HepG2 (cell line): Measurements from ENCODE around the gene TMUB1. TPM values are rescaled to one million over a fixed set of nuclear protein-coding genes. Genes with fewer than 3 reads are reported as not detected.

ENCODE experiments used
- ATAC-seq: fragments of 200-7000 bp; cut with Tn5 transposase; 3 replicates; pipeline ENCODE4 v1.9.1; 2020; ENCODE audit warnings: mild to moderate bottlenecking, moderate library complexity
- BruUV-seq: library from RNA; stranded (reverse); fragments of 400-500 nt; replicated peaks from 2 replicates; lab custom pipeline; 2021; lab: Mats Ljungman, UMichigan
- CTCF ChIA-PET: fragments of 300-600 bp; formaldehyde crosslinking; extraction: SDS; loops from one replicate; lab custom pipeline; 2021; ENCODE audit warnings: low total read pairs, inconsistent platforms, low intra/inter-chr PET ratio; lab: Yijun Ruan, JAX
- POLR2A ChIA-PET: fragments of 350-600 bp; sonication (Branson Sonifier 250); formaldehyde crosslinking; loops from one replicate; lab custom pipeline; 2020; ENCODE audit warnings: antibody characterized with exemption, inconsistent platforms; lab: Yijun Ruan, JAX
- DNase-seq: peaks from one replicate; pipeline ENCODE4 v3.0.0-alpha.2; 2015; ENCODE audit warnings: low spot score
- FAIRE-seq: peaks from 3 replicates; lab custom pipeline; 2011; peaks lifted over from hg19 to GRCh38; lab: Jason Lieb, UNC
- H2AFZ ChIP-seq: one replicate; pipeline ENCODE4 v1.6.1; 2011; ENCODE audit warnings: low read length, inconsistent platforms
- H3K27ac ChIP-seq: fragments of 300-600 bp; 3 replicates; pipeline ENCODE4 v1.8.0; 2011; ENCODE audit warnings: mixed run types, mild to moderate bottlenecking, mixed read lengths, low read length, inconsistent platforms; ENCODE audit not compliant: insufficient read depth; ENCODE audit errors: extremely low read length
- H3K27me3 ChIP-seq, 2 experiments: fragments of 200-600 bp in 1 of 2; 2 replicates in 1 of 2; 3 replicates in 1 of 2; pipeline versions ENCODE4 v1.6.0 to v1.8.0; 2011; ENCODE audit warnings: low read length in 2 of 2, mild to moderate bottlenecking in 2 of 2, moderate library complexity in 2 of 2, inconsistent platforms in 1 of 2; ENCODE audit not compliant: insufficient read depth in 2 of 2, control insufficient read depth in 1 of 2
- H3K36me3 ChIP-seq, 2 experiments: fragments of 200-600 bp in 1 of 2; replicated peaks in 1 of 2; 2 replicates in 1 of 2; 3 replicates in 1 of 2; pipeline versions ENCODE4 v1.5.1 to v1.8.0; 2011; ENCODE audit warnings: low read length in 2 of 2, inconsistent platforms in 1 of 2; ENCODE audit not compliant: insufficient read depth in 2 of 2, control insufficient read depth in 1 of 2
- H3K4me1 ChIP-seq: 2 replicates; pipeline ENCODE4 v1.5.1; 2012; ENCODE audit warnings: low read length, inconsistent platforms; ENCODE audit not compliant: insufficient read depth
- H3K4me2 ChIP-seq: 2 replicates; pipeline ENCODE4 v1.6.0; 2011; ENCODE audit warnings: low read depth, low read length, inconsistent platforms
- H3K4me3 ChIP-seq, 3 experiments: fragments of 200-600 bp in 1 of 3; sonication (generic), shearing (Covaris generic) in 1 of 3; replicated peaks in 1 of 3; 2 replicates each; pipeline ENCODE4 v1.5.1; 2011 to 2016; ENCODE audit warnings: low read length in 3 of 3, inconsistent platforms in 2 of 3, low read depth in 2 of 3, mild to moderate bottlenecking in 2 of 3, control low read depth in 1 of 3, mixed read lengths in 1 of 3; ENCODE audit not compliant: insufficient read depth in 1 of 3
- H3K79me2 ChIP-seq: one replicate; pipeline ENCODE4 v1.6.1; 2011; ENCODE audit warnings: low read length, inconsistent platforms; ENCODE audit not compliant: insufficient read depth
- H3K9ac ChIP-seq: 2 replicates; pipeline ENCODE4 v1.6.0; 2011; ENCODE audit warnings: mild to moderate bottlenecking, low read depth, low read length, inconsistent platforms; ENCODE audit not compliant: insufficient read depth
- H3K9me3 ChIP-seq: 2 replicates; pipeline ENCODE4 v1.5.1; 2012; ENCODE audit warnings: mild to moderate bottlenecking, low read length
- H4K20me1 ChIP-seq: 2 replicates; pipeline ENCODE4 v1.6.0; 2011; ENCODE audit warnings: inconsistent platforms, mild to moderate bottlenecking, low read length, moderate library complexity; ENCODE audit not compliant: insufficient read depth
- ARHGAP35 ChIP-seq: sonication (generic); formaldehyde crosslinking; IDR thresholded peaks from 2 replicates; pipeline ENCODE4 v1.9.0; 2022; ENCODE audit warnings: mild to moderate bottlenecking, inconsistent platforms, moderate library complexity, missing genetic modification reagents, borderline replicate concordance
- ASH2L ChIP-seq: fragments of 300-600, 200-600 bp; sonication (generic); IDR thresholded peaks from 2 replicates; pipeline ENCODE4 v1.7.0; 2017; ENCODE audit warnings: low read depth, mild to moderate bottlenecking, moderate library complexity, mixed read lengths, low read length; ENCODE audit not compliant: insufficient read length
- FOXA1 ChIP-seq, 2 experiments: fragments of 450-650 bp in 1 of 2; sonication (generic) in 1 of 2; formaldehyde crosslinking in 1 of 2; IDR thresholded peaks; 2 replicates each; pipeline versions ENCODE4 v1.4.0 to v1.6.1; 2016 to 2020; ENCODE audit warnings: missing genetic modification reagents in 1 of 2
- FOXM1 ChIP-seq: sonication (generic); formaldehyde crosslinking; IDR thresholded peaks from 2 replicates; pipeline ENCODE4 v1.5.0; 2020; ENCODE audit warnings: missing genetic modification reagents
- MBNL3 ChIP-seq: fragments of 250-450 bp; sonication (Bioruptor Pico); conservative IDR thresholded peaks from 2 replicates; pipeline ENCODE4 v1.8.0; 2022; ENCODE audit warnings: mild to moderate bottlenecking, inconsistent platforms
- NCOA1 ChIP-seq: sonication (generic); formaldehyde crosslinking; IDR thresholded peaks from 2 replicates; pipeline ENCODE4 v1.9.0; 2021; ENCODE audit warnings: missing genetic modification reagents
- NFIC ChIP-seq: IDR thresholded peaks from 2 replicates; pipeline ENCODE4 v1.6.1; 2012; ENCODE audit warnings: mild to moderate bottlenecking, low read length, inconsistent platforms
- RBM39 ChIP-seq: fragments of 200-400 bp; formaldehyde crosslinking; IDR thresholded peaks from one replicate; pipeline ENCODE4 v1.6.1; 2018; ENCODE audit warnings: antibody characterized with exemption, mild to moderate bottlenecking, low read depth, low read length; ENCODE audit not compliant: poor library complexity, severe bottlenecking
- TBL1XR1 ChIP-seq: fragments of 150-350 bp; IDR thresholded peaks from 2 replicates; pipeline ENCODE4 v1.6.1; 2014; ENCODE audit warnings: borderline replicate concordance, low read length; ENCODE audit not compliant: partially characterized antibody
- XBP1 ChIP-seq: sonication (generic); formaldehyde crosslinking; IDR thresholded peaks from 2 replicates; pipeline ENCODE4 v1.5.0; 2020; ENCODE audit warnings: missing genetic modification reagents
- YEATS2 ChIP-seq: sonication (generic); formaldehyde crosslinking; IDR thresholded peaks from 2 replicates; pipeline ENCODE4 v1.4.0; 2020; ENCODE audit warnings: missing genetic modification reagents, borderline replicate concordance
- ZBTB49 ChIP-seq: sonication (generic); formaldehyde crosslinking; IDR thresholded peaks from 2 replicates; pipeline ENCODE4 v1.4.0; 2020; ENCODE audit warnings: missing genetic modification reagents, borderline replicate concordance
- ZFP36L2 ChIP-seq: sonication (generic); formaldehyde crosslinking; IDR thresholded peaks from 2 replicates; pipeline ENCODE4 v1.4.0; 2020; ENCODE audit warnings: missing genetic modification reagents
- ZFP62 ChIP-seq: sonication (generic); formaldehyde crosslinking; IDR thresholded peaks from 2 replicates; pipeline ENCODE4 v1.4.0; 2020; ENCODE audit warnings: missing genetic modification reagents
- ZMAT3 ChIP-seq: sonication (generic); formaldehyde crosslinking; conservative IDR thresholded peaks from 2 replicates; pipeline ENCODE4 v1.7.0; 2021; ENCODE audit warnings: missing genetic modification reagents
- ZNF124 ChIP-seq: sonication (generic); formaldehyde crosslinking; IDR thresholded peaks from 2 replicates; pipeline ENCODE4 v1.4.0; 2020; ENCODE audit warnings: missing genetic modification reagents
- ZNF263 ChIP-seq: sonication (generic); formaldehyde crosslinking; IDR thresholded peaks from 2 replicates; pipeline ENCODE4 v1.4.0; 2020; ENCODE audit warnings: missing genetic modification reagents
- ZNF503 ChIP-seq: sonication (generic); formaldehyde crosslinking; IDR thresholded peaks from 2 replicates; pipeline ENCODE4 v1.4.0; 2020; ENCODE audit warnings: missing genetic modification reagents
- ZNF678 ChIP-seq: sonication (generic); formaldehyde crosslinking; IDR thresholded peaks from 2 replicates; pipeline ENCODE4 v1.4.0; 2020; ENCODE audit warnings: mild to moderate bottlenecking, missing genetic modification reagents
- WGBS: methylation state at CpG from one replicate; pipeline ENCODE4 v1.1.6; 2017; ENCODE audit warnings: low lambda C conversion rate; 5-methylcytosine and 5-hydroxymethylcytosine counted together
- in situ Hi-C: cut with HindIII; loops from 2 replicates; pipeline ENCODE4 v1.10.0; 2017; ENCODE audit warnings: low pct_unique_long_range_greater_than_20kb; ENCODE audit not compliant: extremely low pct_ligation_motif_present
- intact Hi-C: fragments of 100-400 bp; cut with micrococcal nuclease; formaldehyde crosslinking; loops from one replicate; pipeline ENCODE4 v1.10.0; 2022; ENCODE audit not compliant: unreplicated experiment
- polyA plus RNA-seq, 8 experiments: library from polyadenylated mRNA; depleted of rRNA in 3 of 8; stranded (reverse) in 7 of 8; unstranded in 1 of 8; fragments of >200 nt; fragmentation: Illumina TruSeq in 4 of 8; extraction: Trizol in 4 of 8; gene quantifications; 2 replicates each; pipeline versions ENCODE4 v1.2.1 to v1.2.3, GENCODE V29; 2011 to 2016; ENCODE audit warnings: low read depth in 4 of 8, missing spikeins in 1 of 8, mixed read lengths in 1 of 8; ENCODE audit not compliant: insufficient read depth in 1 of 8
- total RNA-seq, 5 experiments: library from RNA; depleted of rRNA; stranded (reverse); fragments of >200 nt; fragmentation: Illumina TruSeq; extraction: Trizol; gene quantifications; 2 replicates each; pipeline ENCODE4 v1.2.3, GENCODE V29; 2016; ENCODE audit warnings: low read depth in 1 of 5

The TMUB1 gene
- total and polyA plus RNA-seq, 2 of the 13 experiments (the other 11 are each of a cell fraction or from before 2014, with no cell fraction given): 44.8 to 51.6 TPM

- TF ChIP-seq ASH2L (peak; percentile 55), ZFP62 (CRISPR knock-in tag) (no peak), YEATS2 (CRISPR knock-in tag) (no peak)
Observed at GRCh38 chr7:151087245-151088018, 4.1 kb upstream of the TMUB1 start (continued).

GRCh38 chr7:151086802-151087244 is 3.5 kb upstream of the TMUB1 start:
- H3K4me2 ChIP-seq: peak overlapping the region; percentile 97
- H3K9ac ChIP-seq: peak overlapping the region; percentile 88
- peaks cover 33% of the 10 kb centered on the region for H4K20me1 ChIP-seq
- no TSS peak for BruUV-seq
- peak overlapping the region; percentile 93 to 98 (median 95) for H3K4me3 ChIP-seq
- no peaks in the 10 kb centered on the region for H3K9me3 ChIP-seq
- peaks cover 71% of the 10 kb centered on the region for H3K4me1 ChIP-seq
- H3K27me3 ChIP-seq: no peaks in the 10 kb centered on the region; a peak in 1 of 5 replicates
- no peak for DNase-seq
- POLR2A ChIA-PET: interaction anchor here (1.3 to 6.7 kb wide), 4 partner anchors 20 to 26 kb away, joined by 3 to 82 read pairs (median 5); no protein-coding TSS in a partner anchor
- H2AFZ ChIP-seq: no peak overlapping the region
- H3K36me3 ChIP-seq: peaks cover 2 to 7% of the 10 kb centered on the region in 2 experiments; a peak in 4 of 5 replicates
- H3K79me2 ChIP-seq: peaks cover 59% of the 10 kb centered on the region
- ATAC-seq: no peak
- CTCF ChIA-PET: interaction anchor here (2.2 kb wide), 1 partner anchor 25 kb away, joined by 6 read pairs; no protein-coding TSS in a partner anchor
- in situ Hi-C loops: no loop called here
- intact Hi-C loops: loop anchor here (2.0 to 10.0 kb wide), 2 partner anchors 28 to 158 kb away; partner anchors contain the start of genes SLC4A2 and SMARCD3
- WGBS: 0% methylated on average over 1 of the region's 56 CpGs
- H3K27ac ChIP-seq: peak overlapping the region; percentile 70
- no peak for FAIRE-seq
- TF ChIP-seq ZMAT3 (no peak), FOXM1 (CRISPR knock-in tag) (no peak), NFIC (no peak), ZNF263 (CRISPR knock-in tag) (peak; percentile 7), ZNF124 (CRISPR knock-in tag) (0 out of 2 replicates have a peak, but pooled peaks have one; percentile 48), NCOA1 (CRISPR knock-in tag) (no peak), RBM39 (no peak), ZNF503 (0 out of 2 replicates have a peak, but pooled peaks have one; percentile 16), ARHGAP35 (peak; percentile 56; the same call in 1 of the 2 replicates), ZFP36L2 (CRISPR knock-in tag) (no peak), FOXA1 (IDR thresholded peaks at IDR 0.05) (no peak), FOXA1 (CRISPR knock-in tag; IDR thresholded peaks at IDR 0.05) (no peak), ZNF678 (CRISPR knock-in tag) (0 out of 2 replicates have a peak, but pooled peaks have one; percentile 6), XBP1 (CRISPR knock-in tag) (no peak), MBNL3 (CRISPR knock-in tag) (no peak), ZBTB49 (CRISPR knock-in tag) (no peak), TBL1XR1 (no peak)
